Measurements from ENCODE around the gene IFT122.
"Not testable (repeated sequence)": the region's sequence is repeated elsewhere in the genome, so short reads cannot be mapped to it uniquely, and the experiment has no call there.

The IFT122 gene

DNA sequence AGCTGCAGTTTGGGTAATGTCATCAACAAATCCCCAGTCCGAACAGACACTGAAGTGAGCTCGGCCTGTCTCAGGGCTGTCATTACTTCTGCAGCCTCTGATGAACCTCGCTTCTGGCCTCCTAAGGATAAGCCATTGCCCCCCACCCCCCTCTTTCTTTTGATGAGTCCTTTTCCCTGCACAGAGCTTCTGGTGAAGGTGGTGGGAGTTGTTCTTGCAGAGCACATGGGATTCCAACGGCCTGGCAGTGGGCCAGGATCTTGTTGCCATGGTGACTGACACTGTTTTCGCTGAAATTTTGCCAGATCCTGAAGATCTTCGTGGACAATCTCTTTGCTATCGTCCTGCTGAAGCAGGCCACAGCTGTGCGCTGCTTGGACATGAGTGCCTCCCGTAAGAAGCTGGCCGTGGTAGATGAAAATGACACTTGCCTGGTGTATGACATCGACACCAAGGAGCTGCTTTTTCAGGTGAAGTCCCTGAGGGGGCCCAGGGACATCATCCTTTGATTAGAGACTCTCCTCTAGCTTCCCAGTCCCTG is 41.3 kb downstream of the IFT122 start:
- not testable (repeated sequence) for DNase-seq

DNA sequence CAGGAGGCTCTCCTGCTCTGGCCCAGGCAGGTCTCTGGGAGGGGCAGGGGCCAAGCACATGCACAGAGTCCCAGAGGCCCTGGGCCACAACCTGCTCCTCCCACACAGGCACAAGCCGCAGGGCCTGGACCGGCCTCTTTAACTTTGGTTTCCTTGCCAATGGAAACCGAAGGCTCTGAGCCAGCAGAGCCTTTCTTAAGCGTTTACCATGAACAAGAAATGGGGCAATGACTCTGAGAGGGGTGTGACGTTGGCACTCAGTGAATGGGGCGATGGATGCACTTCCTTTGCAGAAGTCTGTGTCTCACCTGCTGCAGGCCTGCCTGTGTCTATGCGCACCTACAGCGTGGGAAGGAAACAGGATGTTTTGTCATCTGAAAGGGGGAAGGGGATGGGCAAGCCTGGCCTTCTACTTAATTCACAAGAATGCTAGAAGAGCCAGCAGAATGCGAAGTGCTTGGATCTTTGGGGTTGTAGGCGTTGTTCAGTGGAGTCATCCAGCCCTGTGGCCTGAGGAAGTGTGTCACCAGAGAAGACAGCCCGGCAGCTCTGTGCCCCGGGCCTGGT is 41.8 kb downstream of the IFT122 start:
- no peak for DNase-seq

- no peak for DNase-seq
Measured at GRCh38 chr3:129482721-129483120, 42.7 kb downstream of the IFT122 start.

DNA sequence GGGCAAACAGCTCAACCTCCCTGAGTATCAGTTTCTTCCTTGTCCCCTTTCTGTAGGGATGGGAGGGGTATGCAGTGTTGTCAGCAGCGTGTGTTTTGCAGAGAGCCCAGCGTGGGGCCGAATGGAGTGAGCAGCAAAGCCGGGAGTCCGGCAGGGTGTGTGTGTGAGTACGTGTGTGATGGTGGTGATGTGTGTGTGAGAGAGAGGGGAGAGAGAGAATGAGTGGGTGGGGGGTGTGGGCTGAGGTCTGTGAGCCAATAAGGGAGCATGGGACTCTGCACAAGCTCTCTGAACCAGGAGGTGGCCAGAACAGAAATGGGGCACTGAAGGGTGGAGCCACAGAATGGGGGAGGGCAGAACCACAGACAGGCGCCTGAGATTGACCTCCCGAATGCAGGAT is 43.8 kb downstream of the IFT122 start:
- no peak for DNase-seq

DNA sequence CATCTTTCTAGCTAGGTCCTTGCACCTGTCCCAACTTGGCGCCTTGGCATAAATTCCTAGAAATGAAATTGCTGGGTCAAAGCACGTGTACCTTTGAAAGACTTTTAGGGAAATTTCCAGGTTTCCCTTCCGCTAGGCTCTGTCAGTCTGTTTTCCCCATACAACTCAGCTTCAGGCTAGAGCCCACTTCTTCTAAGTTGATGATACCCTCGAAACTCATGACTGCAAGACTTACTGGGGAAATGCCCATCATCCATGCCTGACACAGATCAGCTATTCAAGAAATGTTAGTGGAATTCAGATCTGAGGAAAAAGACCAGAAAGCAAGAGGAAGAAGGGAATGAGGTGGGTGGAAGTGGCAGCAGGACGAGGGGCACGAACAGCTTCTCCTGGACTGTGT is 45.1 kb downstream of the IFT122 start:
- DNase-seq, result not testable (repeated sequence)

DNA sequence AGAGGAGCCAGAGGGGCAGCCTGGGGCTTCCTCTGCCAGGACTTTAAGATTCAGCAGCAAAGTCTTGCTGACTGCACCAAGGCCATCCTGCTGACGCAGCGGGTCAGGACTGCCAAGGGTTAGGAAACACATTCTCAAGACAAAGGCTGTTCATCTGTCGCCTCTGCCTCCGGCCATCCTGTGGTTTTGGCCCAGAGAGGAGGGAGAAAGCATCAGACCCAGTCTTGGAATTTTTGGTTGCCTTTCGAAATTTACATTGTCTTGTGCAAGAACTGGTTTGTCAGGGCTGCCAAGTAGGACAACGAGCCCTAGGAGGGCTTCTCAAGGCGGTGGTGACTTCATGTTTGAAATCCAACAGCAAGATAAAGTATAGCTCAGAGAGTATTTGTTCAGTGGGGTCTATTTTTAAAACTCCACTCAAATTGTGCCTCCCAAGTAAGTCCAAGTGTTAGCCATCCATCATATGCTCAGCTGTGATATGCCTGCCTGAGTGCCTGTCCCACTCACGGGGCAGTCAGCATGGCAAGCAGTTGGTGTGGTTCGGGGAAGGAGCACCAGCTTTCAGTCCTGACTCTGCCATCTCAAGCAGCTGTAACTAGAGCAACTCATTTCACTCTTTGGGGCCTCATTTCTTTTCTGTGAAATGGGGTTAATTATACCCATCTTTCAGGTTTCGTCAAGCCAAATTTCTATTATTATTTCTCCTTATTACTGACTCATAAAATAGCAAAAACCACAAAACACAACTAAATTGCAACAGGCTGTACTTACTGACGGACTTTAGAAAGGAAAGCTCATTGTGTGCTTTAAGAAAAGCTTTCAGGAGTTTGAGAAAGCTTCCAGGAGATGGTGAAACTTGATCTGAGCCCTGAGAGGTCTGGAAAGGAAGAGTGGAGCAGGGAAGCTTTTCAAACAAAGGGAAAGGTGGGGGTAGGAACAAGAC is 46.0 kb downstream of the IFT122 start:
- DNase-seq, result peak; percentile 74

DNA sequence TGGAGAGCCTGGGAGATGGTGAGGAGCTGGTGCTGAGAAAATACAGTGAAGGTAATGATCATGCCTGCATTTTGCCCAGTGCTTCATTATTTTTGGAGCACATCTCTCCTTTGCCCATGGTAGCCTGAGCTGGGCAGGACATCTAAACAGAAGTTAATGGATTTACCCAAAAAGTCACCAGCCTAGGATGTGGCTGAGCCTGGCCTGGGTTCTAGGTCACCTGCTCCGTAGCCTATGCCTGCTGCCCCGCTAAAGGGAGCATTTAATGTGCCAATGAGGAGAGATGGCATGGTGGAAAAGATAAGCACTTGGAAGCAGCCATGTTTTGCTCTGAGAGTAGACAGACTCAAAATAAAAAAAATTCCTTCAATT is 46.6 kb downstream of the IFT122 start:
- no peak for DNase-seq

DNA sequence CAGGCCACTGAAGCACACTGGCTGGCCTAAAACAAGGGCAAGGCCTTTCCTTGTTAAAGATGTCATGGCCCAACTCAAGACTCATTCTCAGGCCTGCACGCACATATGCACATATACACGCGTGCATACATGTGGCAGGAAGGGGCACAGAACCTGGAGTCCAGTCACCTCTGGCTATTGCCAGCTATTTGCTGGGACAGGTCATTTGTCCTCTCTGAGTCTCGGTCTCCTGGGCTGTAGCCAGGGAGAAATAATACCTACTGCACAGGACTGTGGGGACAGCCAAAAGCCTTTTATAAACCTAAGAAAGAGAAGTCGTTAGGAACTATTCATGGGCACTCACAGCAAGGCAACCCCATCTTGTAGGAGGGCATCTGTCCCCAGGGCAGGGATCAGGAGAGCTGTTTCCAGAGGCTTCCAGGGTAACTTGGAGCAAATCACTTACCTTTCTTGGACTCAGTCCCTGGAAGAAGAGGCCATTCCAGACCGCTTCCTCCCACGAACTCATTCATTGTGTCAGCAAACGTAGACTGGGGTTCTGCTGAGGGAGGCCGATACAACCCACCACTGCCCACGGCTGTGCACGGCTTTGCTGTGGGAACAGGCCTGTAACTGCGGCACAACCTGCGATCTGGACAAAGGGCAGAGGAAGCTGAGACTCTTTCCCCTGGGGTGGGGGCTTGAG is 47.3 kb downstream of the IFT122 start:
- DNase-seq, result no peak

DNA sequence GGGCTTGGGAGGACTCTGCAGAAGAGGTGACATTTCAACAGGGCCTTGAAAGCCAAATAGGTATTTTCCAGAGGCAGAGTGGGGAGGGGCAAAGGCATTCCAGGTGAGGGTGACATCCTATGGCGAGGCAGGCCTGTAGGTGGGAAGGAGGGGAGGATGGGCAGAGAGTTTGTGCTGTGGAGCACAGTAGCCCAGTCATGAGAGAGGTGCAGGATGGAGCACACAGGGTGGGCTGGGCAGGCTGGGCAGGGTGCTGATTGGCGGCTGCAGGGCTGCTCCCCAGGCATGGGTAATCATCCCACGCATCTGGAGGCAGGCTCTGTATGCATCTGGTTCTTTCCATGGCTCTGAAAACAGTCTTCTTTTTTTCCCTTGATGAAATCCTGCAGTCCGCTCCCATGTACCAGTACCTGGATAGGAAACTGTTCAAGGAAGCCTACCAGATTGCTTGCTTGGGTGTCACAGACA is 47.9 kb downstream of the IFT122 start:
- DNase-seq, result not testable (repeated sequence)

DNA sequence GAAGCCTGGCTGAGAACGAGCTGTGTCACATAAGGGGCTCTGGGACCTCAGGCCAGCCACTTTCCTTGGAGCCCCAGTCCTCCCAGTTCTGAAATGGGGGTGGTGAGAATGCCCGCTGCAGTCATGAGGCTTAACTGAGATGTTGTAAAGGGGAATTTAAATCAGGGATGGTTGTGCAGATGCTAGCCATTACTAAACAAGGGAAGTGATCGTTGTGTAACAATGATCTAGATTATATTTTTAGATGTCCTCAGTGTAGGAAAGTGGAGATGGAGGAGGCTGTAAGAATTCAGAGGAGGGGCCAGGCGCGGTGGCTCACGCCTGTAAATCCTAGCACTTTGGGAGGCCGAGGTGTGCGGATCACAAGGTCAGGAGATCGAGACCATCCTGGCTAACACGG is 49.2 kb downstream of the IFT122 start:
- DNase-seq, result not testable (repeated sequence)

DNA sequence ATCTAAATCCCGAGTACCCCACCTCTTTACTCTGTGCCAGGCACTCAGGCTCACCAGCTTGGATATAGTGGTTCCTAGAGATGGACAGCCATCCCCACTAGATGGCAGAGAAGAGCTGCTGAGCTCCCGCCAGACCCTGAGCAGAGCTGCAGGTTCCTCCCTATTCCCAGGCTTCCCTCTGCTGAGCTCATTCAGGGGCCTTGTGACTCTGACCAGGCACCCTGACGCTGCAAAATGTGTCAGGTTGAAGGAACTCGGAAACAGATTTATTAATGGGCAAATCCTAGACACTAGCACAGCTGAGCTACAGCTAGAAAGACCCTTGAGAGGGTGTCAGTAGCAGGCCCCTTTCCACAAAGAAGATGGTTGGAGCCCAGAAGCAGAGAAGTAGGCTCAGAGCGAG is 50.2 kb downstream of the IFT122 start:
- DNase-seq, result peak; percentile 88

GRCh38 chr3:129491077-129491476 is 51.1 kb downstream of the IFT122 start:
- not testable (repeated sequence) for DNase-seq

- no peak for DNase-seq
Measured at GRCh38 chr3:129491794-129492193, 51.8 kb downstream of the IFT122 start.

DNA sequence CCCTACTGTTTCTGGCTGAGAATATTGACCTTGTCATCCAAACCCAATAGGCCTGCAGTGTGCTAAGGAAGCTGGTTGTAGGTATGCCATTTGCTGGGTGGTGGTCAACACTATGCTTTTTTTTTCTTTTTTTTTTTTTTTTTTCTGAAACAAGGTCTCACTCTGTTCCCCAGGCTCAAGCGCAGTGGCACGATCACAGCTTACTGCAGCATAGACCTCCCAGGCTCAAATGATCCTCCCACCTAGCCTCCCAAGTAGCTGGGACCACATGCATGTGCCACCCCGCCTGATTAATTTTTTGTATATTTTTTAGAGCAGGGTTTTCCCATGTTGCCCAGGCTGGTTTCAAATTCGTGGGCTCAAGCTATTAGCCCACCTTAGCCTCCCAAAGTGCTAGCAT is 52.7 kb downstream of the IFT122 start:
- DNase-seq, result no peak

GRCh38 chr3:129493206-129493605 is 53.2 kb downstream of the IFT122 start:
- no peak for DNase-seq

- not testable (repeated sequence) for DNase-seq
Measured at GRCh38 chr3:129494499-129494898, 54.5 kb downstream of the IFT122 start.

GRCh38 chr3:129495006-129495639 is 55.1 kb downstream of the IFT122 start:
- DNase-seq, result not testable (repeated sequence)

GRCh38 chr3:129497876-129498275 is 57.9 kb downstream of the IFT122 start:
- DNase-seq, result not testable (repeated sequence)

DNA sequence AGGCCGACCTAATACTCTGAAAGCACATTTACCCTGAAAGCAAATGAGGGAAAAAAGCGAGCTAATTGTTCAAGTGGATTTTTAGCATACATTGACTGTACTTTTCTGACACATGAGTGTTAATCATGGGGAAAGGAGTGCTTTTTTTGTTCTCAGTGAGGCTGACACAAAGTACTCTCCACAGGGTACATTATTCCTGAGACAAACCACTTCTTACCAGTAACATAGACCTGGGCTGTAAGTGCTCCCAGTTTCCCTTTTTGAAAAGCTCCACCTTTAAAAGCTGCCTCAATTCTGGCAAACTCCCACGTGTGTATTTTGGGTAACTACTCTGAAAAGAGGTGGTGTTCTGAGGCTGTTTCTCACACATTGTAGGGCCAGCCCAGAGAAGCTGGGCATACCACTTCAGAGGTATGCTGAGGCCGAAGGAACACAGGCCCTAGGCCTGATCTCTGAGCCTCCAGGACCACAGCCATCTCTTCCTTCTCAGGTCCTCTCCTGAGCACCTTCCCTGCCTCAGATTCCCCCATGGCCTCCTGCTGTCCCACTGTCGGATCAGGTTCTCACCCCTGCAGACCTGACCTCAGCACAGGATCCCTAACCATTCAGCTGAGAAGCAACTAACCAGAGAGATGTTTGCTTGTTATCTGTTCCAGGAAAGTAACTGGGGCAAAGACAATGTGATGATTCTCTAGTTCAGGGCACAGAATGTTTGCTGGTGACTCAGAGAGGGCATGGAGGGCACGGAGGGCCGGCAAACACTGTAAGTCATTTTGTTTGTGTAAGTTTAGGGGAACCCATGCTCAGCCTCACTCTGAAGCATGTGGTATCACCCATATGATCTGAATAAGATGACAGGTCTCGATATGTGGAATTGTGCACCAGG is 58.8 kb downstream of the IFT122 start:
- not testable (repeated sequence) for DNase-seq

DNA sequence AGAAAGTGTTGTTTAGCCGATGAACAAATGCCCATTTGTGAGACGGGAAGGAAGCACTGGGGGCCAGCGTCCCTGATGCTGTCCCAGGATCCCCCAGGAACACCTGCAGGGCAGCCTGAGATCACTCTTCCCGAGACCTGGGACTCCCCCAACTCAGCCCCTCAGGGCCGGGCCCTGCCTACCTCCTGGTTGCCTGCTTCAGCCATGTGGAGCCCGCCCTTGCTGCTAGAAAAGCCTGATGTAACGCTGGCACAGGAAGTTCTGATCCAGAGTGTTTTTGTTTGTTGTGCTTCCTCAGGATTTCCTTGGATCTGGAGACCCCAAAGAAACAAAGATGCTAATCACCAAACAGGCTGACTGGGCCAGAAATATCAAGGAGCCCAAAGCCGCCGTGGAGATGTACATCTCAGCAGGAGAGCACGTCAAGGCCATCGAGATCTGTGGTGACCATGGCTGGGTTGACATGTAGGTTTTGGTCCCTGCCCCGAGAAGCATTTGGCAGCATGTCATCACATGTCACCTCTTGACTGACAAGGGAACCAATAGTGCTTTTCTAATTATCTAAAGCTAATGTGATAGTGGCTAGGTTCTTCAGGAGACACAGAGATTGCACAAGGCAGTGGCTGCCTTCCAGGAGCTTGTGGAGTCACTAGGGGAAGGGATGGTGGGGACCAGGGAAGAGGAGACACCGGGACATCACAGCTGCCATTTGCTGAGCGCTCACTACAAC is 59.7 kb downstream of the IFT122 start:
- not testable (repeated sequence) for DNase-seq

DNA sequence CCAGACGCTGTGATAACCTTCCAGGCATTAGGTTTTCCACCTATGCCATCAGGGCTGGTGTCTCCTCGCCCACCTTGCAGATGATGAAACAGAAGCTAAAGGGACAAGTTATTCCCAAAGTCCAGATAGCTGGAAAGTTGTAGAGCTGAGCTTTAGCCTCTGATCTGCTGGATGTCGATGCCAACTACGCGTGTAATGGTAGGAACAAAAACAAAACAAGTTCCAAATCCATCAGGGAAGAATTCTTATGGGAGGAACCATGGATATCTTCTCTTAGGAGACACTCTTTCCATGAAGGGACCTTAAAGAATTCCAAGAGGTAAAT is 60.3 kb downstream of the IFT122 start:
- no peak for DNase-seq
